HEK293 (cell line): ENCODE measurements around the gene HOXC11.

Source experiments
- ZEB2 ChIP-seq: fragments of 450-650 bp; formaldehyde crosslinking; IDR thresholded peaks from 2 replicates; pipeline ENCODE4 v1.5.1; 2016; ENCODE audit warnings: missing biosample characterization, missing genetic modification characterization
- ZNF521 ChIP-seq: fragments of 450-650 bp; formaldehyde crosslinking; IDR thresholded peaks from 2 replicates; pipeline ENCODE4 v1.5.1; 2017; ENCODE audit warnings: missing biosample characterization, mild to moderate bottlenecking, missing genetic modification characterization
- TF ChIP-seq, protein P1 (sequence below): fragments of 450-650 bp; formaldehyde crosslinking; IDR thresholded peaks from 2 replicates; pipeline ENCODE4 v1.5.1; 2016; ENCODE audit warnings: missing biosample characterization, missing genetic modification characterization

DNA sequence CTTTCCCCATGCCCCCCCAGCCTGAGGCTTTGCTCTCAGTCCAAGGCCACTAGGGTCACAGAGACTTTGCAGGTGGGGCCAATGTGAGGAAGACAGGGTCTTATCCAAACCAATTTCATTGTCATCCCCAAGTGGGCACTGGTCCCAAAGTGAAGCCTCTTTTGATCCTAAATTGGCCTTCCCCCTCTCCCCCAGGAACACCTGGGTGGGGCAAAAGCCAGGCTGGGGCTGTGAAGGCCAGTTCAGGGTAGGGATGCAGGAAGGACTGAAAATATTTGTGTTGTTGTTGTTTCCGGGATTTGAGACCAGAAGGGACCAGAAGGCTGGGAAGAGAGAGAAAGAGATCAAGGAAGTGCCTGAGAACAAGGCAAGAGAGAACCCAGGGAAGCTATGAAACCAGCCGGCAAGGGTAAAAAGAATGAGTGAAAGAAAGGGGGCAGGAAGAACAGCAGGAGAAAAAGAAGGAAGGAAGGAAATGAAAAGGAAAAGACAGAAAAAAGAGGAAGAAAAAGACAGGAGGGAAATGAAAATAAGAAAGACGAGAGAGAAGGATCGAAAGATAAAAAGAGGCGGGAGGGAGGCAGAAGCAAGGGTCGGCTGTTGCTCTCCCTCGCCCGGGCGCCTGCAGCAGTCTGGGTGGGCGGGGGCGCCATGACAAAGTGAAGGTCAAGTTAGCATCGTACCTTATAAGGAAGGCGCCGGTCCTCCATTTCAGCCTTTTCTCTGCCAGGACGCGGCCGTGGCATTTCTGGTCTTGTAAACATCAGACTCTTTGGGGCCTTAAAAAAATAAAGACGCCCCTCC, 7.4 kb upstream of the HOXC11 start:
- no peak for TF ChIP-seq ZEB2 (tag by site-specific recombination)
- no peak for TF ChIP-seq ZNF521 (tag by site-specific recombination)
- TF ChIP-seq, protein P1, sequence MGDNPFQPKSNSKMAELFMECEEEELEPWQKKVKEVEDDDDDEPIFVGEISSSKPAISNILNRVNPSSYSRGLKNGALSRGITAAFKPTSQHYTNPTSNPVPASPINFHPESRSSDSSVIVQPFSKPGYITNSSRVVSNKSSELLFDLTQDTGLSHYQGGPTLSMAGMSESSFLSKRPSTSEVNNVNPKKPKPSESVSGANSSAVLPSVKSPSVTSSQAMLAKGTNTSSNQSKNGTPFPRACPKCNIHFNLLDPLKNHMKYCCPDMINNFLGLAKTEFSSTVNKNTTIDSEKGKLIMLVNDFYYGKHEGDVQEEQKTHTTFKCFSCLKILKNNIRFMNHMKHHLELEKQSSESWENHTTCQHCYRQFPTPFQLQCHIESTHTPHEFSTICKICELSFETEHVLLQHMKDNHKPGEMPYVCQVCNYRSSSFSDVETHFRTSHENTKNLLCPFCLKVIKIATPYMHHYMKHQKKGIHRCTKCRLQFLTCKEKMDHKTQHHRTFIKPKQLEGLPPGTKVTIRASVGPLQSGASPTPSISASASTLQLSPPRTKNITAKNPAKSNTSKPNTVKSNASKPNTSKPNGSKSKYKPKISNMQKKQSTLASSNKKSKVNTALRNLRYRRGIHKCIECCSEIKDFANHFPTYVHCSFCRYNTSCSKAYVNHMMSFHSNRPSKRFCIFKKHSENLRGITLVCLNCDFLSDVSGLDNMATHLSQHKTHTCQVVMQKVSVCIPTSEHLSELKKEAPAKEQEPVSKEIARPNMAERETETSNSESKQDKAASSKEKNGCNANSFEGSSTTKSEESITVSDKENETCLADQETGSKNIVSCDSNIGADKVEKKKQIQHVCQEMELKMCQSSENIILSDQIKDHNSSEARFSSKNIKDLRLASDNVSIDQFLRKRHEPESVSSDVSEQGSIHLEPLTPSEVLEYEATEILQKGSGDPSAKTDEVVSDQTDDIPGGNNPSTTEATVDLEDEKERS, result no peak
